GM12872 (cell line): ENCODE measurements around the gene RBFOX2.
A peak's percentile ranks its signal among the peaks of the same experiment; 100 is the strongest.

Source experiments
- TF ChIP-seq, protein P1 (sequence below): IDR thresholded peaks from 3 replicates; pipeline ENCODE4 v1.5.1; 2011; ENCODE audit warnings: low read depth, mild to moderate bottlenecking, low read length, moderate library complexity; ENCODE audit not compliant: insufficient read depth

RBFOX2 gene

DNA sequence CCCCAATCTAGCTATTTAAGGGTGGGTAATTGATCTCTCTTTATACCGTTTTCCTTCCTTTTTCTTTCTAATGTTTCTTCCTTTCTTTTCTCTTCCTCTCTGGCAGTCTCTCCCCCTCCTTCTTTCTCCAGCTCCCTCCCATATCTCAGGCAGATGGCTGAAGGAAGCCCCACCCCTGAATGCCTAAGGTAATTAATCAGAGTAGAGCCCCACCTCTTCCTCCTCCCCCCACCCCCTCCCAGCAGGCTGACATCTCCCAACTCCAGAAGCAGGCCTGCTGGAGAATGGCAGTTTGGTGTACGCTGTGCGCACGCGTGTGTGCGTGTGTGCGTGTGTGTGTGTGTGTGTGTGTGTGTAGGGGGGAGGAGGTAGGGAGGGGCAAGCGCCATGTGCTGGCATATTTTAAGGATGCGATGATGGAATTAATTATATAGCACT is 188.3 kb downstream of the RBFOX2 start:
- TF ChIP-seq, protein P1, sequence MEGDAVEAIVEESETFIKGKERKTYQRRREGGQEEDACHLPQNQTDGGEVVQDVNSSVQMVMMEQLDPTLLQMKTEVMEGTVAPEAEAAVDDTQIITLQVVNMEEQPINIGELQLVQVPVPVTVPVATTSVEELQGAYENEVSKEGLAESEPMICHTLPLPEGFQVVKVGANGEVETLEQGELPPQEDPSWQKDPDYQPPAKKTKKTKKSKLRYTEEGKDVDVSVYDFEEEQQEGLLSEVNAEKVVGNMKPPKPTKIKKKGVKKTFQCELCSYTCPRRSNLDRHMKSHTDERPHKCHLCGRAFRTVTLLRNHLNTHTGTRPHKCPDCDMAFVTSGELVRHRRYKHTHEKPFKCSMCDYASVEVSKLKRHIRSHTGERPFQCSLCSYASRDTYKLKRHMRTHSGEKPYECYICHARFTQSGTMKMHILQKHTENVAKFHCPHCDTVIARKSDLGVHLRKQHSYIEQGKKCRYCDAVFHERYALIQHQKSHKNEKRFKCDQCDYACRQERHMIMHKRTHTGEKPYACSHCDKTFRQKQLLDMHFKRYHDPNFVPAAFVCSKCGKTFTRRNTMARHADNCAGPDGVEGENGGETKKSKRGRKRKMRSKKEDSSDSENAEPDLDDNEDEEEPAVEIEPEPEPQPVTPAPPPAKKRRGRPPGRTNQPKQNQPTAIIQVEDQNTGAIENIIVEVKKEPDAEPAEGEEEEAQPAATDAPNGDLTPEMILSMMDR: no peak

GRCh38 chr22:35839841-35840301 is 188.8 kb downstream of the RBFOX2 start:
- TF ChIP-seq, protein P1: no peak

DNA sequence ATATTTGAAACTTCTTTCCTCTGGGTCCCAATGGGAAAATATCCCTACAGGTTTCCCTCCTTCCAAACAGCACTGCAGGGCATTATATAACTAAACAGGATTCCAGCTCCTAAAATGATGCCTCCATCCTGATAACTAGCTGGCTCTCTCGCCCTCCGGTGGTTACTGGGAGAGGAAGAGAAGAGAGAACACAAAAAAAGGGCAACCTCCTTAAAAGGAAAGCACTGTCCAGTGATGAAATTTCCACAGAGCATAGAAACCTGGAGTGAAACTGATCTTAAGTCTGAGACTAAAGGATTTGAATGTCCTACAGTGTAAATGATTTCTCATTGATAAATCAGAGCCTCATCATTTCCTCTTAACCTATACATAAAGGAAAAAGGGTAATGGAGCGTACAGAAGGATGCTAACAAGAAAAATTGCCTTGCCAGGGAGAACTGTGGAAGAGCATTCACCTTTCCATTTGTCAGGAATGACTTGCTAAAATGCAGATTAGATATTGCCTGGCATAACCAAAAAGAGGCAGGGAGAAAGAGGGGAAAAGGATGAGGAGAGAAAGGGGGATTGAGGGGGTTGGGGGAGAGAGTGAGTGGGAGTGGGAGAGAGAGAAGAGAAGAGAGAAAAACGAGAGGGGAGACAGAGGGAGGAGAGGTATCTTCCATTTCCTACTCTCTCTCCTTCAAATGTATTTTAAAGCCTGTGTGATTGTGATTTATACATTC is 189.6 kb downstream of the RBFOX2 start:
- TF ChIP-seq, protein P1: 0 out of 3 replicates have a peak, but pooled peaks have one; percentile 7

DNA sequence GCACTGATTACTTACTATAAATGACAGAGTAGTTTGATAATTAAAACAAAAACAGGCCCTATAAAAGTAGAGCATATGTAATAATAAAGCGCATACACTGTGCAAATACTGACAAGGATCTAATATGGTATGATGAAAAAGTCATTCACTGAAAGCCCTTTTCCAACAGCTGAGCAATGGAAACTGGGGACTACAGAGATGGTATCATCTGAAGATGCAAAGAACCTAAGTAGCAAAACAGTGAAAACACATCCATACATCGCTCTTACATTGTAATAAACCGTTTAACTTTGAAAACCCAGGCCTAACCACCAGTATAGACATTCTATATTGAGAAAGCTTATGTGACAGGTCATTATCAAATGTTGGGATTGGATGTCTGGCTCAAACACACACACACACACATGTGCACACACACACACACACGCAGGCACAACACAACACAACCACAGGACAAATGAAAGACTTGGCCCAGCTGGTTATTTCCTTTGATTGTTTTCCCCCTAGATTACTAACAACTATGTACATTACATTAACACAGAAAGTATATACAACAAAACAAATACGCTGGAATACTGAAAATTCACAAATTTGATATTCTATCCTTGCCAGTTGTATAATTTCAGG is 191.4 kb downstream of the RBFOX2 start:
- TF ChIP-seq, protein P1: no peak

DNA sequence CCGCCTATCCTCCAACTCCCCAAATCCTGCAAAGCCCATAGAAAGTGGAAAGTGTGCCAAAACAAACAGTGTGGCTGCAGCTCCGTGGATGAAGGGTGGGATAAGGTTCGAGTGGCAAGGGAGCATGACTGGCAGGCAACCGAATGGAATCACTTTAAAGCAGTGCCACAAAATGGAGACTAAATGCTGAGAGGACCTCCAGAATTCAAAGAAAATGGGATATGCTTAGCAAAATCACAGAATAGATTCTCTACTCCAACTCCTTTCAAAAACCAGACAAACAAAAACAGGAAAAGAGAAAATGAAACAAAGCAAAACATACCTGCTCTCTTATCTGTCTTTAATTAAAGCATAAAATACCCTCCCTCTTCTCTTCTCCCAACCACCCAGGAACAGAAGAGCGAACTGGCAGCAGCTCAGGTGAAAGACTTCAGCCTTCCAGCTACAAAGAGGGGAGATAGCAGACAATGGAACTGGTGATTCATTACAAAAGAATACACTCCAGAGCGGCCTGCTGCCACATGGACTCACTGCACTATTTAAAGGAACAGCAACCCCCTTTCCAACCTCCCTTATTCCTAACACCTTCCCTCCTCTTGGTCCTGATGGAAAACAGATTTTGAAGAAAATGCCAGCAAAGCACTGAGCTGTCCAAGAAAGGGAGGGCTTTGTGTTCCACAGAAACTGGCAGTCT is 192.5 kb downstream of the RBFOX2 start:
- TF ChIP-seq, protein P1: no peak

DNA sequence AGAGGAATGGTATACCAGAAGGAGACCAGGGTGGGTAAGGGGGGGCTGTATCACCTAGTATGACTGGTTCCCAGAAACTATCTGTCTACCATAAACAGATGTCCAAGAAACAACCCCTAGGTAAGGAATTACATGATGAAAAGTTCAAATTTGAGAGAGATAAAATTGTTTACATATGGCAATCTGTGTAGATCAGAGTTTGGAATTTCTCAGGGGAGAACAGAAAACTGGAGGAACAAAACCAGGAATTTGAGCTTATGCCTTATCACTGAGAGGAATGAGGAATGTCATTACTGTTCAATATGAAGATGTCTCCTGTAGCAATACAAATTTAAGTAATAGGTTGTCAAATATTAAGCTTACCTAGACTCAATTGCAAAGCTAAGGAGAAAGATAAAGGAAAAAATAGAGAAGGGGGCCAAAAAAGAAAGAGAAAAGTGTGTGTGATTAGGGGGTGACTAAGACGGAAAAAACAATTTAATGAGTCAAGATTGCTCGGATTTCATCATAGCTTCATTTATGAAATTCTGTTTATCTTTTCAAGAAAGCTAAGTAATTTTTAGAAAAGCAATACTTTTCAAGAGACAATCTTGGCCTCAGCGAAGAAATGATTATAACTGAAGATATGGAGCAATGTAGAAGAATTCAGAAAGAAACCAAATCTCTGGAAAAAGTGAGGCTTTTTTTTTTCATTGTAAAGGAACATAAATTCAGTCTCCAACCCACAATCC is 193.2 kb downstream of the RBFOX2 start:
- TF ChIP-seq, protein P1: no peak

DNA sequence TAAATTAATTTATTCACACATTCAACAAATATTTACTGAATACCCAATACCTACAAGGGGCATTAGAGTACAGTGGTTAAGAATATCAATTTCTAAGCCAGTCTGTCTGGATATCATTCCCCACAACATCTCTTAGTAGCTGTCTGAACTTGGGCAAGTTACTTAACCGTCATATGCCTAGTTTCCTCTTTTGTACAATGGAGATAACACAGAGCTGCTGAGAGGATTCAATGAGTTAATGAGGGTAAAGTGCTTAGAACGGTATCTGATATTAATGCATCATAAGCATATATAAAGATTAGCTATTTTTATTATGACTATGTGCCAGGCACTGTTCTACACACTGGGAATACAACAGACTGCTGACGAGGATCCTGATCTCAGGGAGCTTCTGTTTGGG is 194.6 kb downstream of the RBFOX2 start:
- TF ChIP-seq, protein P1: no peak
